NCI-H748 treated with DMSO at 0.1 percent for 48 hours (cell line): ENCODE measurements around the gene SLC43A3.

Experiments used
- DNase-seq: peaks from one replicate; lab custom pipeline; 2025; lab: John Stamatoyannopoulos, UW

Gene SLC43A3

DNA sequence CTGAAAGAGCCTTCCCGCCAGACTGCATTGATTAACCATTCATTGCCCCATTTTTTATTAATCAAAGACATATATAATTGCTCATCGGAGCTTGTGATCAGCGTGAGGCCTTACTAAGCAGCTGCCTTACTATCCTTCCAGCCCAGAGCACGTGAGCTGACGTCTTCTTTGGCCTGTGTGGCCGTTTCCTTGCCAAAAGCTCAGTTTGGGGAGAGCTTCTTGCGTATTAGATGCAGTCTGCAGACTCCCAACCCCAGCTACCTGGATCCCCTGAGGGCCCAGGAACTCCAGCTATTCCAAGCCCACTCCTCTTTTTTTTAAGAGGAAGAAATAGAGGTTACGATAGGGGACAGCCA, 784 bp upstream of the SLC43A3 start:
- DNase-seq: no peak

DNA sequence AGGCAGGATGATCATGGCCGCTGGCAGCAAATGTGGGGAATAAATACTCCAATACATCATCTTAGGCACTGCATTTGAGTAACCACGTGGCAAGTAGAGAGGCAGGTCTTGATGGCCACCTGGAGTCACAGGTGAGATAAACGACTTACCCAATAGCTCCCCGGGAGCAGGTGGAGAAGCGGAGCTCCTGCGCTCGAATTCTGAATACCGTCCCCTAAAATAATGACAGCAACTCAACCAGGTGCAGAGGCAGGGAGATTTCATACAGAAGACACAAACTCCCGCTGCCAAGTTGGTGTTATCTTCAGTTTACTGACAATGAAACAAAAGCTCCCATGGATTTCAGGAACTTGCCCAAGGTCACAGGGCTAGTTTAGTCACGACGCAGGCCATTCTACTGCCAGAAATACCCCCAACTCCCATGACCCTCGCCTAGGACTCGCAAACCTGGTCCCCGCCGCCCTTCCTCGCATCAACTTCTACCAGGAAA, 437 bp downstream of the SLC43A3 start:
- no peak for DNase-seq

DNA sequence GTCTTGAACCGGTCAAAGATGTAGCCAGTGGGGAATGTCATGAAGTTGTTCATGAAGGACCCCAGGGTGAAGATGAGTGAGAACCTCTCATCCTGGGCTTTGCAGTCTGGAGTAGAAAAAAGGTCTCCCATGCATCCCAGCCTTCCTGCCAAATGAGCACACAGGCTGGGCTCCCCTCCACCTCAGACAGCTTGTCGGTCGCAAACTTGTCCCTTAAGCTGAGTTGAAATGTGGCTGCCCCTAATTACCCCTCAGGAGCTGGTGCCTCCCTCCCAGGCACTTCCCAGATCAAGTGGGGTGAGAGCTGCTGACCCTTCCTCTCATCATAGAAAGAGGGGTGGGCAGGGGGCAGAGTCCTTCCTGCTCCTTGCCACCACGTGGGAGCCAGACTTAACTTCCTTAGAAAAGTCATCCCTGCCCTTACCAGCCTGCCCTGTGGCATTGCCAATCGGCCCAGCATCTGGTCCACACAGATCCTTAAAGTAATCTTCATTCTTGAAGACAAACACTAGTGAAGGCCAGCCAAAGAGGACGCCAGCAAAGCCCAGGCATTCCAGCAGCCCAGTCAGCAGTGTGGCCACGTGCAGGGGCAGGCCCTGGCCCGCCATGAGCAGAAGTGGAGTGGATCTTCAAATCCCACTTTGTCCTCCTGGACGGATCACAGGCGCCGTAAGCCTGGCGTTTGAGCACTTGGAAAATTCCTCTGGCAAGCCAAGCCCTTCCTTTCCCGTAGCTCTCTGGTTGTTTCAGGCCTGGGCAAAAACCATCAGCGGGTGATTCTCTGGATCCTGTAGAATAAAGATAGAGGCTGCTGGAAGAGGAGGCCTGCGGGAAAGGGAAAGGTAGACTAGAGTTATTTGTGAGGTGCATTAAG, 1.1 kb downstream of the SLC43A3 start:
- DNase-seq: no peak

DNA sequence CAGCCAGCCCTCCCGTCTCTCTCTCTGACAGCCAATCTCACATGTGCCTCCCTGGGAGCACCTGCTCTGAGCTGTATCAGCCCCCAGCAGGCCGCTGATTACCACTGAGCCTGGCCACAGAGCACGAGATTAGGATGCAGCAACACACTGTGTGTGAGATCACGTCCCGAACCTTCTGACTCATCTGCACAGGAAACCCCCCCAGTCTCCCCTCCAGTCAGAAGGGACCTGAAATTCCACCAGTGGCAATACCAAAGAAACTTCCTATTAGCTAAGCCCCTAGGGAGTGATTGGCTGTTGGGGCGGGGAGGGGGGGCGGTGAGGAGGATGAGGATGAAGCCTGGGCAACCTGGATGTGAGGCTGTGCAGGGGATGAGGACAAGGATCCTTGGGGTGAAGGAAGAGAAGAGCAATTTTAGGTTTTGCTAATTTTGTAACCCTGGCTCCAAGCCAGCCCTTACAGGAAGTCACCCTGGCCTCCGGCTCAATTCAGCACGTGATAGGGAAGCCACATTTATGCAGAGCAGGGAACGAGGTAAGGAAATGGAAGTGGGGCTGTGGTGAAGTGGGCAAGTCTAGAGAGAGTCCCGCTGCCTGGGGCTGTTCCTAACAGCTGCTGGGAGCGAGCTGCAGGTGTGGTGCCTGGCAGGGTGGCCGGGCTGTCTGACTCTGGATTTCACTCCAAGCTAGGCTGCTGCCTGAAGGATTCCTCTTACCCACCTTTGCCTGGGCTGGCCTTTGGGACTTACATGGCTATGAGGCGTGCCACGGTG, 1.9 kb downstream of the SLC43A3 start:
- DNase-seq: no peak

DNA sequence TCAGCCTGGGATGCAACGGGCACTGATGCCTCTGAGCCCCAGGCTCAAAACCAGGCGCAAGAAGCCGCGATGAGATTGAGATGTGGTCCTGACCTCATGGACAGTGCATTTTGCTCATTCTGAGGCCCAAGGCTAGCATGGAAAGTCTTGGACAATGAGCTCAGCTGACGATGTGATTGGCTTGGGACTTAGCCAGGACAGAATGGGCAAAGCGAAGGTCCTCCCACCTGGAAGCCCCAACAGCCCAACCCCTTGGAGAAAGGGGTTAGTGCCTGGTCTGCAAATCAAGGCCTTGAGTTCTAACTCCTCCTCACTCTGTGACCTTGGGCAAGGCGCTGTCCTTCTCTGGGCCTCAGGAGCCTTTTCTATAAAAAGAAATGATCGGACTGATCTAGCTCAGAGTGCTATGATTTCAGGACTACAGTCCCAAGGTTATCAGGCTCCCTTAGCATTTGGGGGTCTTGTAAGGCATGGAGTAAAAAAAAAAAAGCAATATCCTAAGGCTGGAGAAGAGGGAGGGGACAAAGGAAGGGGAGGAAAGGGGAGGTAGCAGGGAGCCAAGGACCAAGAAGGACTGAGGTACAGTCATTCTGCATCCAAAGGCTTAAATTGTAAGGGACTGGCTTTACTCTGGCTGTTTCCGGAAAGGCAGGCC, 2.7 kb downstream of the SLC43A3 start:
- DNase-seq: no peak

DNA sequence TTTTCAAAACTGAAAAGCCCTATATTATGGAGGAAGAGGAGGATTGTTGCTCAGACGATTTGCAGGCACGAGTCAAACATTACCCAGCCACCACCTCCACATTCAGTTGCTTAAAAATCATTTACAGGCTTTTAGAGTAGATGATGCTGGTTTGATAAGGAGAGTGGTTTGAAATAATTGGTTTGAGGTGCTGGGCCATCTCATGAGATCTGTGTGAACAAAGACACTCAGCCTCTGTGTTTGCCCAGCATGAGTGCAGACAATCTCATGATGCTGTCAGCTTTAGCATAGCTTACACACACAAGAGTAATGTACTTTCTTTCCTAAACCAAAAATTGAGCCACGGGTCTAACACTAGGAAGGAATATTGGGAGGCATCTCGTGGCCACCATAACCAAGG, 4.3 kb downstream of the SLC43A3 start:
- no peak for DNase-seq

DNA sequence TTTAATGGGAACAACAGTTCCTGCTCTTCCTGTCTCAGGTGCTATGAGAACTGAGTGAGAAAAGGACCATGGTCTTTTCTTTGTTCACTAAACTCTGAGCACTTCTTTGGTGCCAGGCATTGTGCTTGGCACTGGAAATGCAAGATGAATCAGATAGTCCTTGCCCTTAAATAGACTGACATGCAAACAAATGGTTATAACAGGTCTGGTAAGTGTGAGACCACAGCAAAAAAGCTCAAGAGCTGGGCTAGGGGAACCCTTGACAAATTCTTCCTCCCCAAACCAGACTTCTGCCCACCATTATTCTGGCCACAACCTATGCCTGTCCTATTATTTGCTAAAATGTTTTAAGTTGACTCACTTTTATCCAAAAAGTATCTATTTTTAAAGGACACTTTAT, 5.1 kb downstream of the SLC43A3 start:
- no peak for DNase-seq

DNA sequence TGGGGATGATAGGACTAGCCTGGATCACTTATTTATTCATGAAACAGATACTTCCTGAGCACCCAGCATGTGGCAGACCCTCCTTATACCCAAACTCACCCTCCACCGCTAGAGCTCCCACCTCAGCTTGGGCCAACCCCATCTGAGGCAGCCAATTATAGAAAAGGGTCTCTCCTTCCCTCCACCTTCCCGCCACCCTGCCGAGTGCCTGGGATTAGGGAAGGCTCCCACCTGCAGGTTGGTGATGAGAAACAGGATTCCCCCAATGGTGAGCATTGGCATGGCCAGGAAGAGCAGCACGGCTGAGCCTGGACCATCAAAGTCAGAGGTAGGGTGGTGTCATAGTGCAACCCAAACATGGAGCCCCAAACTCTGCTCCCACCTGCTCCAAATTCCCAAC, 5.9 kb downstream of the SLC43A3 start:
- DNase-seq: no peak

DNA sequence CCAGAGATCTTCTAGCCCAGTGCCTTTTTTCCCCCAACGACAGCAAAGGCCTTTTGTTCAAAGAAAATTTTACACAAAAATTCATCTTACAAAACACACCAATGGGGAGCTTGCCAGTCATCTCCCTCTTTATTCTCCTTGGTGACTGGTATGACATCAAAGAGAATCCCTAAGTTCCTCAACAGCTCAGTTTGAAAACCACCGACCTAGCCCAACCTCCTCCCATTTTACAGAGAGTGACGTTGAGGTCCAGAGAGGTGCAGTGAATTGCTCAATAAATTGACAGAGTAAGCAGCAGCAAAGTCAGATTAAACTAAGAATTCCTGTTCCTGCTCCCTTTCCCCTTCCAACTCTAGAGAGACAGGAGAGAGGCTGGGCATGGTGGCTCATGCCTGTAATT, 7.8 kb downstream of the SLC43A3 start:
- DNase-seq: no peak

DNA sequence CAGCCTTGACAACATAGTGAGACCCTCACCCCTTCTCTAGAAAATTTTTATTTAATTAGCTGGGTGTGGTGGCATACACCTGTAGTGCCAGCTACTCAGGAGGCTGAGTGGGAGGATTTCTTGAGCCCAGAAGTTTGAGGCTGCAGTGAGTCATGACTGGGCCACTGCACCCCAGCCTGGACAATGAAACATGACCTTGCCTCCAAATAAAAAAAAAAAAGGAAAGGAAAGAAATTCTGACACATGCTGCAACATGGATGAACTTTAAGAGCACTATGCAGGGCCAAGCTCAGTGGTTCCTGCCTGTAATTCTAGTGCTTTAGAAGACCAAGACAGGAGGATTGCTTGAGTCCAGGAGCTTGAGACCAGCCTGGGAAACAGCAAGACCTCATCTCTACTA, 8.8 kb downstream of the SLC43A3 start:
- DNase-seq: no peak

DNA sequence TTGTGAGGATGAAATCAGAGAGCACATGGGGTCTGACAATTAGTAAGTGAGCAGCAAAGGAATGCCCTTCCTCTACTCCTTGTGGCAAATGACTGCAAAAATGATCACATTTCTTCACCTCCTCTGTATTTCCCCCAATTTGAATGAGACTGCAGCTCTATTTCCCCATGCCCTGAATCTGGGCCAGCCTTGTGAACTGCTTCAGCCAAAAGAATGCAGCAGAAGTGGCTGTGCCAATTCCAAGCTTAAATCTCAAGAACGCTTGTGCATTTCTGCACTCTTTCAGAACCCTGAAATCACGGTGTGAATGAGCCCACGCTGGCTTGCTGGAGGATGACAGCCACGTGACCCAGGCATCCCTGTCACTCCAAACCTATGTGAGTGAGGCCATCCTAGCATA, 9.9 kb downstream of the SLC43A3 start:
- no peak for DNase-seq

DNA sequence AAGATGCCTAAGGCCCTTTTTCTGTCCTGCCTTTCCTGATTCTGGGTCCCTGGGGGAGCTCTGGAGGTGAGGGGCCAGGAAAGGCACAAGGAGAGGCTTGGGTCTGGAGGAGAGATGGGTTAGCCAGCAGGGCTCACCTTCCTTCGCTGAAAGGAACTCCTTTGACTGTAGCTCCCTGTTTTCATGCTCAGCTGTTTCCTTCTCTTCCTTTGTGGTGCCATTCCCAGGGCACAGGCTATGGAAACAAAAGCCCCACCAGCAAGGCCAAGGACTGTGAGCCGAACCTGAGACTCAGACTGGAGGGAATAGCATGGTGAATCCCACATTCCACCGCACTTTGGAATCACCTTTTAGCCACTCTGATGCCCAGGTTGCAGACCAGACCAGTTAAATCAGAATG, 10.5 kb downstream of the SLC43A3 start:
- no peak for DNase-seq

DNA sequence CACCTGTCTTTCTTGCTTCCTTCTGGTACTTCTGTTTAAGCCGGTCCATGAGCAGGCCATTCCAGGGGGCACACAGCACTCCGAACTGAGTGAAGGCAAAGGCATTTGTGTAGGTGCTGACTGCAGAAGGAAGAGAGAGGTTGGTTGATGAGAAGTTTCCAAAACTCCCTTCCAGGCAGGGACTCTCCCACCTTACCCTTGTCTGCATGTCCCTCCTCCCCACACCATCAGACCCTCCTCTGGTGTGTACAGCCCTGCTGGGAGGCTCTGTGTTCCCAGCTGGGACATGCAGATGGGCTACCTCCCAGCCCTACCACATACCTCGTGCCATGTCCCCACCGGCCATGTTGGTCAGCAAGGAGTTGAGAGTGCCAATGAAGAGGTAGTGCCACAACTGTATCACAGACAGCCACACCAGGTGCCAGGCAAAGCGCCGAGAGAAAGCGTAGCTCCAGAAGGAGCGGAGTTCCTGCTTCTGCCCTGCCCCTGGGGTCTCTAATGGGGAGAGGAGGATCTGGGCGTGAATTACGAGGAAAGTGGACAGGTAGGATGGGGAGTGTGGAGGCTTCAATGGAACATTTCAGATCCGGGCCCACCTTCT, 12.2 kb downstream of the SLC43A3 start:
- no peak for DNase-seq

DNA sequence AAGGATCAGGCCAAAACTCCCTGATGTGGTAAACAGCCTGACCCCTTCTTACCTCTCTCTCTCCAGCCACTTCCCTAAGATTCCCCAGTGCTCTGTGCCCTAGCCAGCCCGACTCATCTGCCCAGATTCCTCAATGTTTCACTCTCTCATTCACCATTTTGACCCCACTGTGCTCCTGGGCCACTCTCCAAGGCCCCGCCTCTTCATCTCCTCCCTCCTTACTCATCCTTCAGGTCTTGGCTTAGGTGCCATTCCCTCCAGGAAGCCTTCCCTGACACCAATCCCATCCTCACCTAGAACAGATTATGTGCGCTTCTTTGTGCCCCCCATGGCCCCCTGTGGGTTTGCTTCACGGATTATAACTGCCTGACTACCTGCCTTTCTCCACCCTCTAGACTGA, 13.2 kb downstream of the SLC43A3 start:
- no peak for DNase-seq

DNA sequence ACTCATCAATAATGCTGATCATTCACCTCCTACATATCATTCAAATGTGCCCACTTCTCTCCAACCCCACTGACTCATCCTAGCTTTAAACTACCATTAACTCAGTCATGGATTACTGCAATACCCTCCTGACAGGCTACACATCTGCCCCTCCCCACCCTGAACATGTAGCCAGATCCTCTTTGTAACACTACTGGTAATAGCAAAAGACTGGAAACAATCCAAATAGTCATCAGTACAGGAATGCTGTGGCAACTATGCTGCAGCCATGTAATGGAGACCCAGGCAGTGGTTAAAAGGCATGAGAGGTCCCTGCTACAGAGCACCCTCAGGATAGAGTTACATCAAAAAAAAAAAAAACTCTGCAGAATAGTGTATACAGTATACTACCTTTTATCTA, 16.6 kb downstream of the SLC43A3 start:
- no peak for DNase-seq

DNA sequence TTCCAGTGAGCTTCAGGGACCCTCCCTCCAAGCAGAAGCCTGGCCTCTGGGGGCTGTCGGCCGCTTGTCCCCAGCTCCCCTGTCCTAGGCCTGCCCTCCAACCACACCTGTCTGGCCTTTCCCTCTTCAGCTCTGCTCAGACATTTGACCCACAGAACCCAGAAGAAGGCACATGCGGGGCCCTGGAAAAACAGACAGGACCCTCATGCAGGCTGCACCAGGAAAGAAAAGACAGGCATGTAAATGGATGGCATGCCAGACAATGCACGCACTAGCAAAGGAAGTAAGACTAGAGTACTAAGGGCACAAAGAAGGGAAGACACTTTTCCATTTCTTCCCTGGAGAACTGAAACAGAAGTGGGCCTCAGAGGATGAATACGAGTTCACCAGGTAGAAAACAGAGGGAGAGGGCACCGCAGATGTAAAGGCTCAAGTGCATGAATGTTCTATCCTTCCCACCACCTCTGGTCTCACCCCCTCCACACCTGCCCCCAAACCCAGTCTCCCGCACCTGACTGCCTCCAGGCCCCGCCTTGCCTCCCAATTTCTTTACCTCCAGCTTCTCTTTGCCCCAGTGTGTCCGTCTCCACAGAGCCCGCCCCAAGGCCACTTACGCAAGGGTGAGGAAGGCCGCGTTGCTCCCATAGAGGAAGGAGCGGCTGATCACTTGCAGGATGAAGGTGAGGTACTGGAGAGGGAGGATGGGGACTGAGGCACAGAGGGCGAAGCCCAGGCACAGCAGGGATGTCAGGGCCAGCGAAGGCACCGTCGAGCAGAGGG, 17.4 kb downstream of the SLC43A3 start:
- DNase-seq: no peak

DNA sequence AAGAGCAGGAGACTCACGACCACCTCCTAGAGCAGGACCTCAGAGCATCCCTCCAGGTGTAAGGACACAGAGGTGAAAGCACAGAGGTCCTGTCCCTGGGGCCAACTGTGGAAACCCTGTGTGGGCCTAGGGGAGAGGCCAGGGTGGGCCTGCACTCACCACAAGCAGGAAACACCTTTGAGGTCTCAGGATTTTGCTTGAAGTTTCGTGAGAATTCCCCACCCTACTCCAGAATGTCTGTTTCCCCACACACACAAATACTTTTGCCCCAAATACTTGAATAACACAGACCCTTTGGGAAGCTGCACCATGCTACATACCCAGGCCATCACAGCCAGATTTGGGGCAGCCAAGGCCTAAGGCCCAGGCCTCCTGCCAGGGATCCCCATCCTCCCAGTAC, 18.1 kb downstream of the SLC43A3 start:
- DNase-seq: no peak

DNA sequence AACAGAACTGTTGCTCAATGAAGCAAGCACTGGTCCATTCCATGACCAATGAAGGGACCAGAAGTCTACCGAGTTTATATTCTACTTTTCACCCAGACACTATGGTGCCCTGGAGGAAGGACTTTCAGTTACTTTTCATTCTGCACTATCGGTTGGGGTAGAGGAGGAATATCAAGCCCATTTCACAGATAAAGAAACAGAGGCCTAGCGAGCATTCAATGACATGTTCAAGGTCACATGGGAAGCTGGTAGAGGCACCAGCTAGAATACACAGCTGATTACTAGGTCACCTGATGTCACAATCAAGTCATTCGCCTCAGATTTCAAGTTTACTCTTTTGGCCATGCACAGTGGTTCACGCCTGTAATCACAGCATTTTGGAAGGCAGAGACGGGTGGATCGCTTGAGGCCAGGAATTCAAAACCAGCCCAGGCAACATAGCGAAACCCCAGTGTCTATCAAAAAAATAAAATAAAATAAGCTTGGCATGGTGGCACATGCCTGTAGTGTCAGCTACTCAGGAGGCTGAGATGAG, 18.9 kb downstream of the SLC43A3 start:
- no peak for DNase-seq

DNA sequence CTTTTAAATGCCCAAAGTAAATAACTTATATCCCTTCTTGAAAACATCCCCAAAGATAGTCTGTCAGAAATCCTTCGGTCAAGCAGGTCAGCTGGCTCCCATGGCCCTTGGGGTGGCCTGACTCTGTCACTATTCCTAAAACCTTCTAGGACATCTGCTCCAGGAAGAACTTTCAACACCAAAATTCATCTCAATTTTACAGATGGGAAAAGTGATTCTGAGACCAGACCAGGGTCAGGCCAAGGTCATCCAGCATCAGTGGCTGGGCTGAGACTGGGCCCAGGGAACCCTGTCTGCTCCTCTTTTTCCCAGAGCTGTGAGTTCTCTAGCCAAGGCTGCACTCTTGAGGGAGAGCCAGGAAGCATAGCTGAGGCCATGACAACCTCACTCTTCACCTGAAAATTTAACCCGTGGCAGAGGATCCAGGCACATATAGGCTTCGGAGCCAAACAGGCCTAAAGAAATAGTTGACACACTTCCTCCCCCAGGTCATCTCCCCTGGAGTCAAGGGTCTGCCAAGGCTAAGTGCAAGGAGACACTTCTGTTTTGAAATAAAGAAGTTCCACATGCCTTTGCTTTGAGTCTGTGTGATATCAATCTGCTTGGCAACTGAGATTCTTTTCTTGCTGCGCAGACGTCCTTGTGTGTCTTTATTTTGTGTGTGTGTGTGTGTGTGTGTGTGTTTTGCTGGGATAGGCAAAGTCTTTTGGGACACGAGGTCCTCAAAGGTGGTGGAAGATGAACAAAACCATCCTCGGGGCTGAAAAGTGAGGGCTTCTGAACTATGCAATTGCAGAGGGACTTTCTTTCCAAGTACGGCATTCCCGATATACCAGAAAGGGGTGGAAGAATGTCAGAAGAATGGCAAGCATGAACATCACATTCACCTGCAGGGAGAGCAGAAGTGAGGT, 19.7 kb downstream of the SLC43A3 start:
- no peak for DNase-seq

DNA sequence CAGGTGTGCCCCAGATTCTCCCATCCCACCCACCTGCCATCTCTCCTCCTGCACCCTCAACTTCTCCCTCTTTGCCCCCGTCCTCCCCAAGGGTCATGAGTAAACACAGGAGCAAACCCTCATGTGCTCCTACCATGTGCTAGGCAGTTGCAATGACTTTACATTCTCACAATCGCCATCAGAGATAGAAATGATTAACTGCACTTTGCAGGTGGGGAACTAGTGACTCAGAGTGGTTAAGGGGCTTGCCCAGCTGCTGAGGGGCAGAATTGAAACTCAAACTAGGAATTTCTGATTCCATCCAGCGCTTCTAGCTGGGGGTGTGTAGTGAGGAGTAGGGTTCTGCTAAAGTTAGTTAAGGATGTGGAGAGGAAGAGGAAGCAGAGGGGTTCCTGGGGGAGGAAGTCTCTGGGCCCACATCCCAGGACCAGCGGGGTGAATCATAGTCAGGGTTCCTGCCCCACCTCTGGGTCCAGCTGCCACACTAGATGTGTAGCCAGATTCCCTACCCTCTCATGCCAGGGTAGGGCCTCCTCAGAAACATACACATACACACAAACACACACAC, 20.5 kb downstream of the SLC43A3 start:
- no peak for DNase-seq
